T-helper 9 cell (primary cell): Measurements from ENCODE around the gene MPND.

ENCODE experiments used
- DNase-seq: peaks from one replicate; pipeline ENCODE4 v3.0.0-alpha.2; 2020

MPND gene

GRCh38 chr19:4385291-4386040, 42.1 kb downstream of the MPND start:
- DNase-seq: no peak

GRCh38 chr19:4386041-4386782, 42.9 kb downstream of the MPND start:
- no peak for DNase-seq

- no peak for DNase-seq
Observed at GRCh38 chr19:4388337-4389063, 45.1 kb downstream of the MPND start.

GRCh38 chr19:4389064-4389375, 45.7 kb downstream of the MPND start:
- DNase-seq: no peak

GRCh38 chr19:4389511-4390016, 46.2 kb downstream of the MPND start:
- DNase-seq: no peak

- no peak for DNase-seq
Observed at GRCh38 chr19:4390017-4390566, 46.7 kb downstream of the MPND start.

- DNase-seq: no peak
Observed at GRCh38 chr19:4390567-4391305, 47.4 kb downstream of the MPND start.

- DNase-seq: no peak
Observed at GRCh38 chr19:4391306-4391693, 47.9 kb downstream of the MPND start.

GRCh38 chr19:4391701-4392483, 48.5 kb downstream of the MPND start:
- no peak for DNase-seq

- no peak for DNase-seq
Observed at GRCh38 chr19:4393947-4394590, 50.7 kb downstream of the MPND start.

- DNase-seq: no peak
Observed at GRCh38 chr19:4396949-4397783, 53.8 kb downstream of the MPND start.

GRCh38 chr19:4399812-4400134, 56.4 kb downstream of the MPND start:
- DNase-seq: no peak

GRCh38 chr19:4400135-4400936, 57.0 kb downstream of the MPND start, which contains the start of gene SH3GL1:
TSS of gene SH3GL1 (minus strand) at chr19:4400547. CDS start at chr19:4400368, 179 bp downstream.
- DNase-seq: peak; percentile 96

GRCh38 chr19:4401769-4402170, 58.4 kb downstream of the MPND start:
- DNase-seq: no peak

GRCh38 chr19:4402171-4403004, 59.0 kb downstream of the MPND start, which contains the start of gene CHAF1A:
TSS of gene CHAF1A (plus strand) at chr19:4402640. CDS start at chr19:4402763, 123 bp downstream.
- peak; percentile 98 for DNase-seq

- DNase-seq: no peak
Observed at GRCh38 chr19:4403005-4403761, 59.8 kb downstream of the MPND start.

- DNase-seq: no peak
Observed at GRCh38 chr19:4405977-4406376, 62.6 kb downstream of the MPND start.

- no peak for DNase-seq
Observed at GRCh38 chr19:4406626-4407025, 63.3 kb downstream of the MPND start.
